ENCODE data around the gene BICD1. TPM values are rescaled to one million over a fixed set of nuclear protein-coding genes. Genes with fewer than 3 reads are reported as not detected.
A peak's percentile ranks its signal among the peaks of the same experiment; 100 is the strongest.

BICD1 gene
- total and polyA plus RNA-seq, 2 donors from 2014 or later = 3.8 to 36.7 TPM

DNA sequence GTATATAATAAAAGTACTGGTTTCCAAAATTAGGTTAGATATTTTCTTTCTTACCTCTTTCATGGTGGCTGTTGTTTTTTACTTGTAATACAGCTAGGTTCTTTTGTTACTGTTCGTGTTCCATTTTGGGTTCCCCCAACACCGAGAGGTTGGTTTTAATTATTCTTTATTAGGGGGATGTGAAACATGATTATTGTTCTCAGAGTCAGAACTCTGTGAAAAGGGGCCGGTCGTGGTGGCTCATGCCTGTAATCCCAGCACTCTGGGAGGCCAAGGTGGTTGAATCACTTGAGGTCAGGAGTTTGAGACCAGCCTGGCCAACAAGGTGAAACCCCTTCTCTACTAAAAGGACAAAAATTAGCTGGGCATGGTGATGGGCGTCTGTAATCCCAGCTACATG lies 108.1 kb downstream of the BICD1 start:
- no peak for FAIRE-seq
- H3K4me1 ChIP-seq (ENCODE audit: control insufficient read depth in 2 of 3, insufficient read depth in 2 of 3, low read depth in 1 of 3, low read length in 3 of 3) = no peaks in the 10 kb centered on the region
- no peak overlapping the region for H3K9ac ChIP-seq (ENCODE audit: low read length in 3 of 3)
- H3K27me3 ChIP-seq (ENCODE audit: control insufficient read depth, insufficient read depth, low read length) = no peaks in the 10 kb centered on the region
- TF ChIP-seq, protein P1, sequence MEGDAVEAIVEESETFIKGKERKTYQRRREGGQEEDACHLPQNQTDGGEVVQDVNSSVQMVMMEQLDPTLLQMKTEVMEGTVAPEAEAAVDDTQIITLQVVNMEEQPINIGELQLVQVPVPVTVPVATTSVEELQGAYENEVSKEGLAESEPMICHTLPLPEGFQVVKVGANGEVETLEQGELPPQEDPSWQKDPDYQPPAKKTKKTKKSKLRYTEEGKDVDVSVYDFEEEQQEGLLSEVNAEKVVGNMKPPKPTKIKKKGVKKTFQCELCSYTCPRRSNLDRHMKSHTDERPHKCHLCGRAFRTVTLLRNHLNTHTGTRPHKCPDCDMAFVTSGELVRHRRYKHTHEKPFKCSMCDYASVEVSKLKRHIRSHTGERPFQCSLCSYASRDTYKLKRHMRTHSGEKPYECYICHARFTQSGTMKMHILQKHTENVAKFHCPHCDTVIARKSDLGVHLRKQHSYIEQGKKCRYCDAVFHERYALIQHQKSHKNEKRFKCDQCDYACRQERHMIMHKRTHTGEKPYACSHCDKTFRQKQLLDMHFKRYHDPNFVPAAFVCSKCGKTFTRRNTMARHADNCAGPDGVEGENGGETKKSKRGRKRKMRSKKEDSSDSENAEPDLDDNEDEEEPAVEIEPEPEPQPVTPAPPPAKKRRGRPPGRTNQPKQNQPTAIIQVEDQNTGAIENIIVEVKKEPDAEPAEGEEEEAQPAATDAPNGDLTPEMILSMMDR (IDR thresholded peaks at IDR 0.05; ENCODE audit: borderline replicate concordance, extremely low read depth, insufficient read depth) = no peak
- no peaks in the 10 kb centered on the region for H3K9me3 ChIP-seq (ENCODE audit: control insufficient read depth in 2 of 3, insufficient read depth in 1 of 3, low read length in 3 of 3)
- DNase-seq = no peak
- intact Hi-C loops (cut with DNase I) = no loop called here
- peaks cover 0 to 2% (median 0%) of the 10 kb centered on the region in 3 donors for H3K36me3 ChIP-seq (ENCODE audit: control insufficient read depth in 2 of 3, insufficient read depth in 3 of 3, low read length in 3 of 3)
- no peak overlapping the region for H3K4me3 ChIP-seq (ENCODE audit: low read length in 3 of 3)
- no peak overlapping the region for H3K27ac ChIP-seq (ENCODE audit: low read depth in 2 of 2, low read length in 2 of 2)

DNA sequence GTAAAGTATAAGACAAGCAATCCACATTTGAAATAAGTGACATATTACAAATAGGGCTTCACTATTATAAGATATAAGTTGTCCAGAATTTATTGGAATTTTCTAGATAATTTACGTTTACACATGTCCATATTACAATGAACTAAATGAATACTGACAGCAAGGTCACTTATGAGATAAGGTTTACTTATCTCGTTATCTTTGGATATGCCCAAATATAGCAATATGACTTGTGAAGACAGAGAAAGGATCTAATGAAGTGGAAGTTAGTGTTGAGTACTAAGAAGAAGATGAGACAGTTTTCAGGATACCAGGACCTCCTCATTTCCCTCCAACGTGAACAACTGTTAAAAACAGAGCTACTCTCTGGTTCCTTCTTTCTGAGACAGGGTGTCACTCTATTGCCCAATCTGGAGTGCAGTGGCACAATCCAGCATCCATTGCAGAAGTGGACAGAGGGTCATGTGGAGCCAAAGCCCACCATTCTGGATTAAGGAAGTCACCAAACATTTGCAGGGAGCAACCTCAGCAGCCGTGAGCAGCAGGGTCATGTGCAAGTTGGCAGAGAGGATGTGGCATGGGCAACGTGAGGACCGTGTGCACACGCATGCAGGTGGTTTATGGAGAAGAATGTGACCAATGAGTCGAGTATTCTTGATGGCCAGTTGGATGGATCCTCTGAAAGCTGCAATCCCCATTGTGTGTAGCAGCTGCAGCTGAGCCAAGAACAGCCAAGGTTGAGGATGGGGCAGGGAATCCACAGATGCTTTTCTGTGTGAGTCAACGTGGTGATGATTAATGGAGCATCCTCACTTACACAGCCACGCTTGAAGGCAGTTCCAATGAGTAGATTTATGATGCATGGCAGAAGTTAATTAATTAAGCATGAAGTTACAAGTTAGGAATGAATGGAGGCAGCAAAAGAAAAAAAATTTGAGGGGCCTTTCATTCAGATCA lies 111.0 kb downstream of the BICD1 start:
- intact Hi-C loops (cut with DNase I) = no loop called here
- H3K9me3 ChIP-seq (ENCODE audit: control insufficient read depth in 2 of 3, insufficient read depth in 1 of 3, low read length in 3 of 3) = no peaks in the 10 kb centered on the region
- DNase-seq (peak in 3 of 5 donors; percentile 28 to 75 (median 67)), FAIRE-seq (no peak)
- no peaks in the 10 kb centered on the region for H3K4me1 ChIP-seq (ENCODE audit: control insufficient read depth in 2 of 3, insufficient read depth in 2 of 3, low read depth in 1 of 3, low read length in 3 of 3)
- no peaks in the 10 kb centered on the region for H3K27me3 ChIP-seq (ENCODE audit: control insufficient read depth, insufficient read depth, low read length)
- TF ChIP-seq, protein P1 (IDR thresholded peaks at IDR 0.05; ENCODE audit: borderline replicate concordance, extremely low read depth, insufficient read depth) = no peak
- H3K36me3 ChIP-seq (ENCODE audit: control insufficient read depth in 2 of 3, insufficient read depth in 3 of 3, low read length in 3 of 3) = peaks cover 0 to 2% (median 0%) of the 10 kb centered on the region in 3 donors
- no peak overlapping the region for H3K27ac ChIP-seq (ENCODE audit: low read depth in 2 of 2, low read length in 2 of 2)
- no peak overlapping the region for H3K9ac ChIP-seq (ENCODE audit: low read length in 3 of 3)
- no peak overlapping the region for H3K4me3 ChIP-seq (ENCODE audit: low read length in 3 of 3)

DNA sequence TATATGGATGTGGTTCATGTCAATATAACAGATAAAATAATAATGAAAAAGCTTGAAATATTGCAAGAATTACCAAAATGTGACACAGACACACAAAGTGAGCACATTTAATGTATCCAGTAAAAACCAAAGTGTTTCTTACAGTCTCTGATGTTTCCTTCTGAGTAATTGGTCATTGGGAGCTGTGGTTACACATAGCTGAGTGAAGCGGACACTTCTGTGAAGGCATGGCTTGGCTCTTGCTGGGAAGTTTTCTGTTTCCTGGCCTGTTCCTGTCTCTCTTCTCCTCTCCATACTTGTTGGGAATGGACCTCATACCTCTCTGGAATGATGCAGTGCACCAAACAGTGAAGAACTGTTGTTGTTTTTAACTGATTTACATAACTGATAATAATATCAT lies 117.3 kb downstream of the BICD1 start:
- H3K9me3 ChIP-seq (ENCODE audit: control insufficient read depth in 2 of 3, insufficient read depth in 1 of 3, low read length in 3 of 3) = no peaks in the 10 kb centered on the region
- no peak for FAIRE-seq

More for the DNA sequence above, 117.3 kb downstream of the BICD1 start:
- Histone ChIP-seq H3K36me3 (ENCODE audit: control insufficient read depth in 2 of 3, insufficient read depth in 3 of 3, low read length in 3 of 3) (no peaks in the 10 kb centered on the region), H3K4me3 (ENCODE audit: low read length in 3 of 3) (no peak overlapping the region), H3K27me3 (ENCODE audit: control insufficient read depth, insufficient read depth, low read length) (no peaks in the 10 kb centered on the region), H3K27ac (ENCODE audit: low read depth in 2 of 2, low read length in 2 of 2) (no peak overlapping the region), H3K4me1 (ENCODE audit: control insufficient read depth in 2 of 3, insufficient read depth in 2 of 3, low read depth in 1 of 3, low read length in 3 of 3) (no peaks in the 10 kb centered on the region), H3K9ac (ENCODE audit: low read length in 3 of 3) (no peak overlapping the region)
- intact Hi-C loops (cut with DNase I) = no loop called here
- no peak for DNase-seq
- TF ChIP-seq, protein P1 (IDR thresholded peaks at IDR 0.05; ENCODE audit: borderline replicate concordance, extremely low read depth, insufficient read depth) = no peak
